HG03135 (cell line): ENCODE data around the gene ITGAE.
A peak's percentile ranks its signal among the peaks of the same experiment; 100 is the strongest.

ENCODE experiments used
- ATAC-seq: cut with Tn5 transposase; IDR thresholded peaks from one replicate; pipeline ENCODE4 v1.9.1; 2021; ENCODE audit warnings: mild to moderate bottlenecking, moderate library complexity; ENCODE audit not compliant: unreplicated experiment

Gene ITGAE

GRCh38 chr17:3698139-3698538 is 102.8 kb downstream of the ITGAE start:
- ATAC-seq, result no peak

DNA sequence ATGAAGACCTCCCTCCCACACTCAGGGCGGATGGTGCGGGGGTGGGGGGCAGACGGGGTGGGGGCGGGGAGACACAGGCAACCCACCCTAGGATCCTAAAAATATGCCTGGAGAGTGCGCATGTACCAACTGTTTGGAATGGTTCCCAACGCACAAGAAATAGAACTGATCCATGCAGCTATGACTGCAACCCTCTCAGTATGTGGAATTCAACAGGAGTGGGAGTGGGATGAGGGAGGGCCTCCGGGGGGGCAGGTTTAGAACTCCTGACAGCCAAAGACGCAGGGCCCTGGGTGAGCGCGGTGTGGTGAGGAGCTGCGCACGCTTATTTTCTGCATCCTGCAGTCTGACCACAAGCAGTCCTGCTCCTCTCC is 103.9 kb downstream of the ITGAE start:
- no peak for ATAC-seq

DNA sequence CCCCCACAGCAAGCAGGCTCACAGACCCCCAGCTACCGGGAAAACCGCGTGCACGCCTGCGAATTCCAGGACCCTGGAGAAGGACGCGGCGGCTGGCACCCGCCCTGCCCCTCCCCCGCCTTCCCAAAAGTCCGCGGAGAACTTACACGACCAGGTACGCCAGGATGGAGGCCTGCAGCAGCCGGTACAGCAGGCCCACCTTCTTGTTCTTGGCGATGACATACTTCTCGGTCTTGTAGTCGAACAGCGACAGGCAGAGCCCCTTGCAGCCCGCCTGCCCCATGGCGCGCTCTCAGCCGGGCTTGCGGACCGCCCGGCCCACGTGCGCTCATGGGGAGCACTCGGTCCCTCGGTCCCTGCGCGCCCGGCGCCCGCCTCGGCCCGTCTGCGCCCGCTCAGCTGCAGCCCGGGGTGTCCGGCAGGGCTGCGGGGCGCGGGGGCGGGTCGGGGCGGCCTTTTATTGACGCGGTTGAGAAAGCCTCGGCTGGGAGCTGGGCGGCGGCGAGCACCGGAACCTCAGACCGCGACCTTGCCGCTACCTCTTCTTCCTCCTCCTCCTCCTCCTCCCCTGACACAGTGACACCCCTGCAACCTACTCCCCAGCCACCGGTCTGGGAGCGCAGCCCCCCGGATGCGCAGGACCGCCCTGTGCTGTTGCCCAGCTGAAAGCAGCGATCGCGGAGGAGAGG is 105.1 kb downstream of the ITGAE start, which contains the start of gene P2RX5:
Gene P2RX5 (minus strand): TSS at position 433 of the 689 bp plus-strand sequence. CDS start 150 bp downstream, at position 283.
- no peak for ATAC-seq

- no peak for ATAC-seq
Measured at GRCh38 chr17:3695129-3695722, 105.8 kb downstream of the ITGAE start.

- peak; percentile 42 for ATAC-seq
Measured at GRCh38 chr17:3693829-3694231, 107.2 kb downstream of the ITGAE start.

DNA sequence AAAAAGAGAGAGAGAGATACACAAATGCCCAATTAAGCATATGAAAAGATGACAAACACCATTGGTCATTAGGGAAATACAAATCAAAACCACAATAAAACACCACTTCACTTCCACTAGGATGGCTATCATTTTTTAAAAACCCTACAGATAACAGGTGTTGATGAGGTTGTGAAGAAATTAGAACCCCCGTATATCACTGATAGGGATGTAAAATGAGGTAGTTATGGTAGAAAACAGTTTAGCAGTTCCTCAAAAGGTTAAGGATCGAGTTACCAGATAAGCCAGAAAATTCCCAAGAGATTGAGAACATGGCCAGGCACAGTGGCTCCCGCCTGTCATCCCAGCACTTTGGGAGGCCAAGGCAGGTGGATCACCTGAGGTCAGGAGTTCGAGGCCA is 107.8 kb downstream of the ITGAE start:
- no peak for ATAC-seq

- ATAC-seq, result no peak
Measured at GRCh38 chr17:3692346-3692745, 108.6 kb downstream of the ITGAE start.

DNA sequence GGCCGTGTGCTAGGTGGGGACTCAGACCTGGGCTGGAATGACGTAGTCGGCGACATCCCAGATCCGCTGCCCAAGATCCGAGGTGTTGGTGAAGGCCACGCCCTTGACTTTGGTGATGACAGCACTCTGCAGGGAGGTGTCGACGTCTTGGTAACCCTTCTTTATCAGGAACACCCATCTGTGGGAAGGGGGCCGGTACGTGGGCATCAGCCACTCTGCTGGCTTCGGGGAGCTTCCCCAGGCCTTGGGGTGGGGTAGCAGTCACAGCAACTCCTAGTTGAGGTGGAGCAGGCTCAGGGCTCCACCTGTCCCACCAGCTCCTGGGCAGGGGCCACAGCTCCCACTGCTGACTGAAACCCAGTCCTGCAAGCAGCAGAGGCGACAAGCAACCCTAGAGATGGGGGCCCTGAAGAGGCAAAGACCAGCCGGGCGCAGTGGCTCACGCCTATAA is 109.3 kb downstream of the ITGAE start:
- ATAC-seq, result no peak

GRCh38 chr17:3690094-3690715 is 110.8 kb downstream of the ITGAE start:
- no peak for ATAC-seq

- ATAC-seq, result no peak
Measured at GRCh38 chr17:3689262-3690093, 111.5 kb downstream of the ITGAE start.

DNA sequence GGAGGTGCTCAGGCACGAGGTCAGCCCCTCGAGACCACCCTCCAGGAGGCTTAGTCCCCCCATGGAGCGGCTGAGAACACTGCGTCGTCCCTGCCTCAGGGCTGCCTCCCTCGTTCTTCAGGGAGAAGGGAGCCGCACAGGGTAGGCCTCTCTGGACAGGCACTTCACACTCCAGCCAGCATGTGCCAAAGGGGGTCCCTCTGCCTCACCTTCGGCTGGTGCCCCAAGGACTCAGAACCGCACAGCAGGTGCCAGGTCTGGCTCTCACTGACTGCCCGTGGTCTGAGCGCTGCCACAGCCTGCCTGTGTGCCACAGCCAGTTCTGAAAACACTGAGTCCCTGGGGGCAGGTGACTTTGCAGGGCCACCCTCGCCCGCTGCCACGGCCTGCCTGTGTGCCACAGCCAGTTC is 112.1 kb downstream of the ITGAE start:
- ATAC-seq, result no peak

GRCh38 chr17:3688027-3688553 is 112.9 kb downstream of the ITGAE start:
- no peak for ATAC-seq

GRCh38 chr17:3685174-3685573 is 115.8 kb downstream of the ITGAE start:
- ATAC-seq, result no peak

DNA sequence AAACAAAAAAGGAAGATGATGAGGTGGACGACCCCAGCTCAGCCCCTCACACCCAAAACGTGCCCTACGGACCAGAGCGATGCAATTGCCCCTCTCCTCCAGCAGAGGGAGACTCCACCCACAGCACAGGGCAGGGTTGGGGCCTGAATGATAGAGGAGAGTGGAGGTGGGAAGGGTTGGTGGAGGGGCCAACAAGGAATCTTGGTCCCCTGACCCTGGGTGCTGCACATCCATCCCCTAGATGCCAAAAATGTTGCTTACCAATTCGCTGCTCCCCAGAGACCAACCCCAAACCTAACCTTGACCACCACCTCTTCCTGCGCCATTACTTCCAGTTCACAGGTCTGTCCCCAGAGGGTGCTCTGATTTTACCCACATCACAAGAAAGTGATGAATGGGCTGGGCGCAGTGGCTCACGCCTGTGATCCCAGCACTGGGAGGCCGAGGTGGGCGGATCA is 117.9 kb downstream of the ITGAE start:
- ATAC-seq, result no peak

DNA sequence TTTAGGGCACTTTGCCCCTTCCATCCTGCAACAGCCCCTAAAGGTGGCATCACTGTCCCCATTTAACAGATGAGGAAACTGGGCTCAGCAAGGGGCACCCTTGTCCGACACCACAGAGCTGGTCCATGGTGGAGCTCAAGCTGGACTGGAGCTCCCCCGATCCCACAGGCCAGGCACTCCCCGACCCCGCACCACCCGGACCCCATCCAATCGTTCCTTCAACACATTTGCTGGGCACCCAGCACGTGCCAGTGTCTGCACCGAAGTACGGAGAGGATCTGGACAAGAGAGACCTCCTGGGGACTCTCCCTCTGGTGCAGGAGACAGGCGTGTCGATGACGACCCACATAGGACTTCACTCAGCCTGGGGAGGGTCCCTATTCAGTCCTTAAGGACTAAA is 119.0 kb downstream of the ITGAE start:
- ATAC-seq, result no peak

DNA sequence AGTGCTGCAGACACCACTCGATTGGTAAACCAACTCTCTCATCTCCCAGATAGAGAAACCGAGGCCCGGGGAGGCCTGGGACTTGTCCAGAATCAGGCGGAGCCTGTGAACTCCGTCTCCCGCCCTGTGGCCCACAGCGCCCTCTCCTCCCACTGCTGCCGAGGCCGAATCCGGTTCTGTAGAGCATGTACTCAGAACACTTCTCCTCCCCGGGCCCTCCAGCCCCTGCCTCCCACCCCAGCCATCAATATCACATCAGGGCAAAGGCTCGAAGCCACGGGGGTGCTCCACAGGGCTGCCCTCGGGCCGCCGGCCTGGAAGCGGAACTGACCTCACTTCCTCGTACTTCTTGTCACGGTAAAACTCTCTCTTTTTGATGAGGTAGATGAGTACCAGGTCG is 119.4 kb downstream of the ITGAE start:
- ATAC-seq, result no peak

GRCh38 chr17:3681057-3681456 is 119.9 kb downstream of the ITGAE start:
- no peak for ATAC-seq

DNA sequence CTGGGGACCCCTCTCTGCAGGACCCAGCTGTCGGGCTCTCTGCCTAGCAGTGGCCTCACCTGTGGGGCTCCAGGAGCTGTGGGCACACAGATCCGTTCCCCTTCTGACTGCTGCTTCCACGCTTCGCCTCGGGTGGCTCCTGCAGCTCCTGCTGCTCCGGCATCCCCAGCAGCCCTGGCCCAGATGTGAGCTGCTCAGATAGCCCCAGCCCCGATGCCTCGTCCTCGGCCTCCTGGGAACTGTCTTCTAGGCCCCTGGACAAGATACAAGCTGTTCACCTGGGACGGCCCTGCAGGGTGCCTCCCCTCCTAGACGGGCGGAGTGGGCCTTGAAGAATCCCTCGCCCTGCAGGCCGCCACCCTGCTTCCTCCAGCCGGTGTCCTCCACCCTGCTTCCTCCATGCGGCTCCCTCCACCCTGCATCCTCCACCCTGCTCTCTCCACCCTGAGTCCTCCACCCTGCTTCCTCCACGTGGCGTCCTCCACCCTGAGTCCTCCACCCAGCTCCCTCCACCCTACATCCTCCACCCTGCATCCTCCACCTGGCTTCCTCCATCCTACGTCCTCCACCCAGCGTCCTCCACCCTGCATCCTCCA is 121.4 kb downstream of the ITGAE start:
- ATAC-seq, result no peak

DNA sequence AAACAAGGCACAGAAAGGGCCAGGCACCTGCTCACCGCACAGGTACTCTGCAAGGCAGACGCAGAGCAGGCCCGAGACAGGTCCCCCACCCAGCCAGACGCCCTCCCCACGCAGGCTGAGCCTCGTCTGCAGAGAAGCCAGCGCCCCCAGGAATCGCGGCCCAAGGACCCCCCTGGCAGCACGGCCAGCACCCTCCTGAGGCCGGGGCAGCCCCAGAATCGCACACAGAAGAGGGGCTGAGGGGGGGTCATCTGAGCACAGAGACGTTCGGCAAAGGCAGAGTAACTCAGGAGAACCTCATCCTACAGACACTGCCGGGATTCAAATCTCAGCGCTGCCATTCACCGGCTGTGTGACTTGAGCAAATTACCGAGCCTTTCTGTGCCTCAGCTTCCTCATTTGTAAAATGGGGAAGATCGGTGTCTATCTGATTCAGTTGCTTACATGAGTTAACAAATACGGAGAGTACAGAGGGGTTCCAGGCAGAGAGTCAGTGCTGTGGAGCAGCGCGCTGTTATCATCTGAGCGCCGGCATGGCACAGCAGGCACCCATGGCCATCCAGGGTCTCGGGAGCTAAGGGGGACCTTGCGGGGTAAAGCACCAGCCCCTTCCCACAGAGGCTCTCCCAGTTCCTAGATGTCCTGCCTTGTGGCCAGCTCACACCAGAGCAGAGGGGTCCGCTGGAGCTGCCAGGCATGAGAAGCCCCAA is 122.0 kb downstream of the ITGAE start:
- no peak for ATAC-seq
